HepG2 (cell line): ENCODE data around the gene PCDHGA7. TPM values are rescaled to one million over a fixed set of nuclear protein-coding genes. Genes with fewer than 3 reads are reported as not detected.

Experiments used
- ATAC-seq: fragments of 200-7000 bp; cut with Tn5 transposase; 3 replicates; pipeline ENCODE4 v1.9.1; 2020; ENCODE audit warnings: mild to moderate bottlenecking, moderate library complexity
- Bru-seq: library from RNA; stranded (reverse); fragments of 400-500 nt; gene quantifications from one replicate; lab custom pipeline; 2021; lab: Mats Ljungman, UMichigan
- BruChase-seq, 2 experiments: library from RNA; stranded (reverse); fragments of 400-500 nt; gene quantifications; one replicate each; lab custom pipeline; 2021; lab: Mats Ljungman, UMichigan
- BruUV-seq: library from RNA; stranded (reverse); fragments of 400-500 nt; replicated peaks from 2 replicates; lab custom pipeline; 2021; lab: Mats Ljungman, UMichigan
- CTCF ChIA-PET: fragments of 300-600 bp; formaldehyde crosslinking; extraction: SDS; loops from one replicate; lab custom pipeline; 2021; ENCODE audit warnings: low total read pairs, inconsistent platforms, low intra/inter-chr PET ratio; lab: Yijun Ruan, JAX
- POLR2A ChIA-PET: fragments of 350-600 bp; sonication (Branson Sonifier 250); formaldehyde crosslinking; loops from one replicate; lab custom pipeline; 2020; ENCODE audit warnings: antibody characterized with exemption, inconsistent platforms; lab: Yijun Ruan, JAX
- DNase-seq: peaks from one replicate; pipeline ENCODE4 v3.0.0-alpha.2; 2015; ENCODE audit warnings: low spot score
- FAIRE-seq: peaks from 3 replicates; lab custom pipeline; 2011; peaks lifted over from hg19 to GRCh38; lab: Jason Lieb, UNC
- H2AFZ ChIP-seq: one replicate; pipeline ENCODE4 v1.6.1; 2011; ENCODE audit warnings: low read length, inconsistent platforms
- H3K27ac ChIP-seq: fragments of 300-600 bp; 3 replicates; pipeline ENCODE4 v1.8.0; 2011; ENCODE audit warnings: mixed run types, mild to moderate bottlenecking, mixed read lengths, low read length, inconsistent platforms; ENCODE audit not compliant: insufficient read depth; ENCODE audit errors: extremely low read length
- H3K27me3 ChIP-seq, 2 experiments: fragments of 200-600 bp in 1 of 2; 2 replicates in 1 of 2; 3 replicates in 1 of 2; pipeline versions ENCODE4 v1.6.0 to v1.8.0; 2011; ENCODE audit warnings: low read length in 2 of 2, mild to moderate bottlenecking in 2 of 2, moderate library complexity in 2 of 2, inconsistent platforms in 1 of 2; ENCODE audit not compliant: insufficient read depth in 2 of 2, control insufficient read depth in 1 of 2
- H3K36me3 ChIP-seq, 2 experiments: fragments of 200-600 bp in 1 of 2; replicated peaks in 1 of 2; 2 replicates in 1 of 2; 3 replicates in 1 of 2; pipeline versions ENCODE4 v1.5.1 to v1.8.0; 2011; ENCODE audit warnings: low read length in 2 of 2, inconsistent platforms in 1 of 2; ENCODE audit not compliant: insufficient read depth in 2 of 2, control insufficient read depth in 1 of 2
- H3K4me1 ChIP-seq: 2 replicates; pipeline ENCODE4 v1.5.1; 2012; ENCODE audit warnings: low read length, inconsistent platforms; ENCODE audit not compliant: insufficient read depth
- H3K4me2 ChIP-seq: 2 replicates; pipeline ENCODE4 v1.6.0; 2011; ENCODE audit warnings: low read depth, low read length, inconsistent platforms
- H3K4me3 ChIP-seq, 3 experiments: fragments of 200-600 bp in 1 of 3; sonication (generic), shearing (Covaris generic) in 1 of 3; replicated peaks in 1 of 3; 2 replicates each; pipeline ENCODE4 v1.5.1; 2011 to 2016; ENCODE audit warnings: low read length in 3 of 3, inconsistent platforms in 2 of 3, low read depth in 2 of 3, mild to moderate bottlenecking in 2 of 3, control low read depth in 1 of 3, mixed read lengths in 1 of 3; ENCODE audit not compliant: insufficient read depth in 1 of 3
- H3K79me2 ChIP-seq: one replicate; pipeline ENCODE4 v1.6.1; 2011; ENCODE audit warnings: low read length, inconsistent platforms; ENCODE audit not compliant: insufficient read depth
- H3K9ac ChIP-seq: 2 replicates; pipeline ENCODE4 v1.6.0; 2011; ENCODE audit warnings: mild to moderate bottlenecking, low read depth, low read length, inconsistent platforms; ENCODE audit not compliant: insufficient read depth
- H3K9me3 ChIP-seq: 2 replicates; pipeline ENCODE4 v1.5.1; 2012; ENCODE audit warnings: mild to moderate bottlenecking, low read length
- H4K20me1 ChIP-seq: 2 replicates; pipeline ENCODE4 v1.6.0; 2011; ENCODE audit warnings: inconsistent platforms, mild to moderate bottlenecking, low read length, moderate library complexity; ENCODE audit not compliant: insufficient read depth
- ARNT2 ChIP-seq: sonication (generic); formaldehyde crosslinking; IDR thresholded peaks from 2 replicates; pipeline ENCODE4 v1.8.0; 2022; ENCODE audit warnings: mild to moderate bottlenecking, low read depth, missing genetic modification reagents, moderate library complexity
- ATAD3A ChIP-seq: sonication (generic); formaldehyde crosslinking; IDR thresholded peaks from 2 replicates; pipeline ENCODE4 v1.4.0; 2020; ENCODE audit warnings: missing genetic modification reagents
- CAMTA2 ChIP-seq: sonication (generic); formaldehyde crosslinking; IDR thresholded peaks from 2 replicates; pipeline ENCODE4 v1.4.0; 2020; ENCODE audit warnings: mild to moderate bottlenecking, missing genetic modification reagents, borderline replicate concordance
- KLF16 ChIP-seq, 2 experiments: sonication (generic) in 1 of 2; formaldehyde crosslinking in 1 of 2; IDR thresholded peaks; 2 replicates each; pipeline versions ENCODE4 v1.6.1 to v1.8.0; 2016 to 2023; ENCODE audit warnings: missing genetic modification reagents in 2 of 2, missing compliant biosample characterization in 1 of 2
- NR1H2 ChIP-seq: sonication (generic); formaldehyde crosslinking; IDR thresholded peaks from 2 replicates; pipeline ENCODE4 v1.8.1; 2022; ENCODE audit warnings: low read depth, missing genetic modification reagents, borderline replicate concordance
- SMC3 ChIP-seq: IDR thresholded peaks from 2 replicates; pipeline ENCODE4 v1.6.1; 2011; ENCODE audit warnings: low read length, improper control_type of control experiment
- SRSF1 ChIP-seq: fragments of 200-400 bp; formaldehyde crosslinking; optimal IDR thresholded peaks from 2 replicates; pipeline ENCODE3; 2017; ENCODE audit warnings: mild to moderate bottlenecking, low read depth, low read length, moderate library complexity
- ZNF235 ChIP-seq: sonication (generic); formaldehyde crosslinking; IDR thresholded peaks from 2 replicates; pipeline ENCODE4 v1.8.1; 2023; ENCODE audit warnings: mild to moderate bottlenecking, missing genetic modification reagents, borderline replicate concordance
- ZNF550 ChIP-seq: sonication (generic); formaldehyde crosslinking; IDR thresholded peaks from 2 replicates; pipeline ENCODE4 v1.4.0; 2020; ENCODE audit warnings: mild to moderate bottlenecking, missing genetic modification reagents, borderline replicate concordance
- ZNF569 ChIP-seq: sonication (generic); formaldehyde crosslinking; IDR thresholded peaks from 2 replicates; pipeline ENCODE4 v1.5.0; 2020; ENCODE audit warnings: mild to moderate bottlenecking, missing genetic modification reagents, moderate library complexity, borderline replicate concordance
- ZNF614 ChIP-seq: IDR thresholded peaks from 2 replicates; pipeline ENCODE4 v1.6.1; 2018; ENCODE audit warnings: missing biosample characterization, missing genetic modification reagents, inconsistent platforms, borderline replicate concordance
- WGBS: methylation state at CpG from one replicate; pipeline ENCODE4 v1.1.6; 2017; ENCODE audit warnings: low lambda C conversion rate; 5-methylcytosine and 5-hydroxymethylcytosine counted together
- in situ Hi-C: cut with HindIII; loops from 2 replicates; pipeline ENCODE4 v1.10.0; 2017; ENCODE audit warnings: low pct_unique_long_range_greater_than_20kb; ENCODE audit not compliant: extremely low pct_ligation_motif_present
- intact Hi-C: fragments of 100-400 bp; cut with micrococcal nuclease; formaldehyde crosslinking; loops from one replicate; pipeline ENCODE4 v1.10.0; 2022; ENCODE audit not compliant: unreplicated experiment
- long read RNA-seq, 2 experiments: library from RNA in 1 of 2; library from polyadenylated mRNA in 1 of 2; stranded (forward) in 1 of 2; unstranded in 1 of 2; transcript quantifications; one replicate each; pipeline ENCODE4 v2.0.0, GENCODE V29; 2019 to 2022
- polyA minus RNA-seq, 3 experiments: library from RNA; depleted of rRNA, polyadenylated mRNA; stranded (reverse); fragments of >200 nt; gene quantifications; 2 replicates each; pipeline ENCODE4 v1.2.3, GENCODE V29; 2011; ENCODE audit warnings: low replicate concordance in 1 of 3
- polyA plus RNA-seq, 8 experiments: library from polyadenylated mRNA; depleted of rRNA in 3 of 8; stranded (reverse) in 7 of 8; unstranded in 1 of 8; fragments of >200 nt; fragmentation: Illumina TruSeq in 4 of 8; extraction: Trizol in 4 of 8; gene quantifications; 2 replicates each; pipeline versions ENCODE4 v1.2.1 to v1.2.3, GENCODE V29; 2011 to 2016; ENCODE audit warnings: low read depth in 4 of 8, missing spikeins in 1 of 8, mixed read lengths in 1 of 8; ENCODE audit not compliant: insufficient read depth in 1 of 8
- total RNA-seq, 5 experiments: library from RNA; depleted of rRNA; stranded (reverse); fragments of >200 nt; fragmentation: Illumina TruSeq; extraction: Trizol; gene quantifications; 2 replicates each; pipeline ENCODE4 v1.2.3, GENCODE V29; 2016; ENCODE audit warnings: low read depth in 1 of 5
- TF ChIP-seq, protein P1 (sequence below): sonication (generic); formaldehyde crosslinking; conservative IDR thresholded peaks from 2 replicates; pipeline ENCODE4 v1.8.1; 2023; ENCODE audit warnings: missing genetic modification reagents
- TF ChIP-seq, protein P2 (sequence below): sonication (generic); formaldehyde crosslinking; conservative IDR thresholded peaks from 2 replicates; pipeline ENCODE4 v1.4.0; 2020; ENCODE audit warnings: missing genetic modification reagents
- TF ChIP-seq, protein P3 (sequence below): IDR thresholded peaks from 2 replicates; pipeline ENCODE4 v1.6.1; 2018; ENCODE audit warnings: missing genetic modification reagents, mild to moderate bottlenecking, missing compliant biosample characterization

Gene PCDHGA7
- 0.17 and 0.31 TPM in 2 replicates for total RNA-seq (2016; rRNA removed; fragmentation: Illumina TruSeq; extraction: Trizol)
- 0.10 TPM in 1 of 2 replicates, not detected in the other for total RNA-seq (2016; cell fraction: cytosol; rRNA removed; fragmentation: Illumina TruSeq; extraction: Trizol; ENCODE audit: low read depth)
- total RNA-seq (2016; cell fraction: insoluble cytoplasmic fraction; rRNA removed; fragmentation: Illumina TruSeq; extraction: Trizol) = 0.07 and 0.17 TPM in 2 replicates
- 0.06 and 0.07 TPM in 2 replicates for total RNA-seq (2016; cell fraction: membrane; rRNA removed; fragmentation: Illumina TruSeq; extraction: Trizol)
- 1.1 and 1.3 TPM in 2 replicates for total RNA-seq (2016; cell fraction: nucleus; rRNA removed; fragmentation: Illumina TruSeq; extraction: Trizol)
- 0.11 and 0.13 TPM in 2 replicates for polyA plus RNA-seq (2011; rRNA removed)
- 0.03 and 0.05 TPM in 2 replicates for polyA plus RNA-seq (2011; cell fraction: cytosol; rRNA removed)
- 1.1 and 1.3 TPM in 2 replicates for polyA plus RNA-seq (2011; cell fraction: nucleus; rRNA removed)
- polyA plus RNA-seq (2012) = 0.09 and 0.13 TPM in 2 replicates
- polyA plus RNA-seq (2016; cell fraction: cytosol; fragmentation: Illumina TruSeq; extraction: Trizol; ENCODE audit: low read depth) = not detected in 2 replicates
- 0.07 TPM in 1 of 2 replicates, not detected in the other for polyA plus RNA-seq (2016; cell fraction: insoluble cytoplasmic fraction; fragmentation: Illumina TruSeq; extraction: Trizol; ENCODE audit: low read depth)
- not detected in 2 replicates for polyA plus RNA-seq (2016; cell fraction: membrane; fragmentation: Illumina TruSeq; extraction: Trizol; ENCODE audit: low read depth)
- 0.36 and 0.53 TPM in 2 replicates for polyA plus RNA-seq (2016; cell fraction: nucleus; fragmentation: Illumina TruSeq; extraction: Trizol; ENCODE audit: insufficient read depth, low read depth)
- 0.78 TPM in 1 of 2 replicates, not detected in the other for polyA minus RNA-seq (2011; rRNA and poly(A)+ RNA removed; ENCODE audit: low replicate concordance)
- not detected in 2 replicates for polyA minus RNA-seq (2011; cell fraction: cytosol; rRNA and poly(A)+ RNA removed)
- polyA minus RNA-seq (2011; cell fraction: nucleus; rRNA and poly(A)+ RNA removed) = 2.3 and 2.5 TPM in 2 replicates
- Bru-seq, nascent RNA = percentile 41 among the genes with signal in this experiment
- BruChase-seq, experiment 1, labeled RNA remaining after a 6-hour chase = percentile 51 among the genes with signal in this experiment
- percentile 59 among the genes with signal in this experiment for BruChase-seq, experiment 2, labeled RNA remaining after a 2-hour chase
- long read RNA-seq, experiment 1 = 0 reads
- long read RNA-seq, experiment 2 = 0 reads

DNA sequence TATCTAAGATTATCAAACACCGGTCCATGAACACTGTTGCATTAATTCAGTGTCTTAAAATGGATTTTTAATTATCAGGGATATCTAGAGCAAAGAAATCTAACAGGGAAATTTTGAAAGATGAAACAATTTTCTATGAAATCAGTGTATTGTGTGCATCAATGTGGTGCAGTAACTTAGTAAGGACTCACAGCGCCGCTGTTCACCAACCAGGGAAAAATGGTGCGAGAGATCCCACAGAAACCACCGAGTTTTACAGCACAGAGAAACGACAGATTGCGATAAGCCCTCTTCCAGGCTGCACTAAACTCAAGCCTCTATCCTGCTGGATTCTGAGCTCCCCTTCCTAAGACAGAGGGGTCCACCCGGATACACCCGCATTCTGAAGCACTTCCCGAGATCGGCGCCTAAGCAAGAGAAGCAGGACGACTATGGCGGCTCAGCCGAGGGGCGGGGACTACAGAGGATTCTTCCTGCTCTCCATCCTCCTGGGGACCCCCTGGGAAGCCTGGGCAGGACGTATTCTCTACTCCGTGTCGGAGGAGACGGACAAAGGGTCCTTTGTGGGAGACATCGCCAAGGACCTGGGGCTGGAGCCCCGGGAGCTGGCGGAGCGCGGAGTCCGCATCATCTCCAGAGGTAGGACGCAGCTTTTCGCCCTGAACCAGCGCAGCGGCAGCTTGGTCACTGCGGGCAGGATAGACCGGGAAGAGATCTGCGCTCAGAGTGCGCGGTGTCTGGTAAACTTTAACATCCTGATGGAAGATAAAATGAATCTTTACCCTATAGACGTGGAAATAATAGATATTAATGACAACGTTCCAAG, at the start of gene PCDHGA7:
Gene PCDHGA7 (plus strand): TSS at position 274 of the 826 bp plus-strand sequence. CDS start 158 bp downstream, at position 432.
- in situ Hi-C loops = no loop called here
- POLR2A ChIA-PET = no interaction called here
- Histone ChIP-seq H3K27ac (no peak within 1 kb of the TSS), H3K36me3 (no peaks in the 10 kb centered on the region), H3K4me3 (no peak within 1 kb of the TSS), H3K9ac (no peak within 1 kb of the TSS), H3K79me2 (no peaks in the 10 kb centered on the region), H4K20me1 (no peaks in the 10 kb centered on the region), H3K4me2 (no peak within 1 kb of the TSS), H3K4me1 (no peaks in the 10 kb centered on the region), H3K27me3 (no peaks in the 10 kb centered on the region), H2AFZ (no peak within 1 kb of the TSS), H3K9me3 (no peaks in the 10 kb centered on the region; the same call in 1 of the 2 replicates)
- no TSS peak for BruUV-seq
- DNase-seq (no peak), FAIRE-seq (no peak), ATAC-seq (no peak)
- WGBS = 75% methylated on average over 37 of the region's 37 CpGs
- intact Hi-C loops = no loop called here
- CTCF ChIA-PET = no interaction called here
- TF ChIP-seq ATAD3A (CRISPR knock-in tag) = no peak
- TF ChIP-seq CAMTA2 (CRISPR knock-in tag) = no peak
- TF ChIP-seq, protein P1, sequence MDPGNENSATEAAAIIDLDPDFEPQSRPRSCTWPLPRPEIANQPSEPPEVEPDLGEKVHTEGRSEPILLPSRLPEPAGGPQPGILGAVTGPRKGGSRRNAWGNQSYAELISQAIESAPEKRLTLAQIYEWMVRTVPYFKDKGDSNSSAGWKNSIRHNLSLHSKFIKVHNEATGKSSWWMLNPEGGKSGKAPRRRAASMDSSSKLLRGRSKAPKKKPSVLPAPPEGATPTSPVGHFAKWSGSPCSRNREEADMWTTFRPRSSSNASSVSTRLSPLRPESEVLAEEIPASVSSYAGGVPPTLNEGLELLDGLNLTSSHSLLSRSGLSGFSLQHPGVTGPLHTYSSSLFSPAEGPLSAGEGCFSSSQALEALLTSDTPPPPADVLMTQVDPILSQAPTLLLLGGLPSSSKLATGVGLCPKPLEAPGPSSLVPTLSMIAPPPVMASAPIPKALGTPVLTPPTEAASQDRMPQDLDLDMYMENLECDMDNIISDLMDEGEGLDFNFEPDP (CRISPR knock-in tag) = no peak
- no peak for TF ChIP-seq ARNT2 (CRISPR knock-in tag)
- TF ChIP-seq, protein P2, sequence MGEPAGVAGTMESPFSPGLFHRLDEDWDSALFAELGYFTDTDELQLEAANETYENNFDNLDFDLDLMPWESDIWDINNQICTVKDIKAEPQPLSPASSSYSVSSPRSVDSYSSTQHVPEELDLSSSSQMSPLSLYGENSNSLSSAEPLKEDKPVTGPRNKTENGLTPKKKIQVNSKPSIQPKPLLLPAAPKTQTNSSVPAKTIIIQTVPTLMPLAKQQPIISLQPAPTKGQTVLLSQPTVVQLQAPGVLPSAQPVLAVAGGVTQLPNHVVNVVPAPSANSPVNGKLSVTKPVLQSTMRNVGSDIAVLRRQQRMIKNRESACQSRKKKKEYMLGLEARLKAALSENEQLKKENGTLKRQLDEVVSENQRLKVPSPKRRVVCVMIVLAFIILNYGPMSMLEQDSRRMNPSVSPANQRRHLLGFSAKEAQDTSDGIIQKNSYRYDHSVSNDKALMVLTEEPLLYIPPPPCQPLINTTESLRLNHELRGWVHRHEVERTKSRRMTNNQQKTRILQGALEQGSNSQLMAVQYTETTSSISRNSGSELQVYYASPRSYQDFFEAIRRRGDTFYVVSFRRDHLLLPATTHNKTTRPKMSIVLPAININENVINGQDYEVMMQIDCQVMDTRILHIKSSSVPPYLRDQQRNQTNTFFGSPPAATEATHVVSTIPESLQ (CRISPR knock-in tag) = no peak
- no peak for TF ChIP-seq SRSF1
- TF ChIP-seq ZNF550 (CRISPR knock-in tag) = no peak
- TF ChIP-seq ZNF569 (CRISPR knock-in tag) = no peak
- TF ChIP-seq ZNF235 (CRISPR knock-in tag) = no peak
- TF ChIP-seq, protein P3, sequence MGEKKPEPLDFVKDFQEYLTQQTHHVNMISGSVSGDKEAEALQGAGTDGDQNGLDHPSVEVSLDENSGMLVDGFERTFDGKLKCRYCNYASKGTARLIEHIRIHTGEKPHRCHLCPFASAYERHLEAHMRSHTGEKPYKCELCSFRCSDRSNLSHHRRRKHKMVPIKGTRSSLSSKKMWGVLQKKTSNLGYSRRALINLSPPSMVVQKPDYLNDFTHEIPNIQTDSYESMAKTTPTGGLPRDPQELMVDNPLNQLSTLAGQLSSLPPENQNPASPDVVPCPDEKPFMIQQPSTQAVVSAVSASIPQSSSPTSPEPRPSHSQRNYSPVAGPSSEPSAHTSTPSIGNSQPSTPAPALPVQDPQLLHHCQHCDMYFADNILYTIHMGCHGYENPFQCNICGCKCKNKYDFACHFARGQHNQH (CRISPR knock-in tag) = no peak
- no peak for TF ChIP-seq ZNF614 (CRISPR knock-in tag)
- TF ChIP-seq KLF16 (CRISPR knock-in tag; IDR thresholded peaks at IDR 0.05) = no peak
- no peak for TF ChIP-seq NR1H2 (CRISPR knock-in tag)
- TF ChIP-seq SMC3 = no peak
